ENCODE measurements around the gene TMEM129.

The TMEM129 gene

DNA sequence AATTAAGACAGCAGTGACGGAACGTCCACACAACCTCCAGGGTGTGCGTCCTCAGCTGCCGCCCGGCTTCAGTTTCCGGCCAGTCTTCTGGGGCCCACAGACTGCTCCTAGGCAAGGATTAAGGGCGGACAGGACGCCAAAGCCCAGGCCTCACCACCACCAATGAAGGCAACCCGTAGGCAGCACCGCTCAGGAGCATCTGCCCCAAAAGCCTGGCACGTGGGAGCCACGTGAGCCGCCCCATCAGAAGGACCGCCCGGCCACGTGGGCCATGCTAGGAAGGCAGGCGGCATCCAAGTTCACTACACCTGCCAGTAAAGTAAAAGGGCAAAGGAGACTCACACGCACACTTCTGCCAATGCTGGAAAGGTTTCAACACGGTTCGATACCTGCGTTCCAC, 51.3 kb downstream of the TMEM129 start:
- Histone ChIP-seq H3K4me2 (ENCODE audit: low read length) (no peak overlapping the region), H3K36me3 (ENCODE audit: control insufficient read depth, low read length) (no peaks in the 10 kb centered on the region), H3K9me2 (replicated peaks; ENCODE audit: control insufficient read depth, low read length) (no peaks in the 10 kb centered on the region), H4K20me1 (ENCODE audit: control insufficient read depth, insufficient read depth, low read depth, low read length) (no peaks in the 10 kb centered on the region), H3K9me3 (ENCODE audit: control insufficient read depth, insufficient read depth, low read length) (peaks cover 7% of the 10 kb centered on the region; the same call in 1 of the 2 replicates), H3K4me3 (ENCODE audit: low read length) (no peak overlapping the region), H3K4me1 (ENCODE audit: control insufficient read depth, low read length) (no peaks in the 10 kb centered on the region), H3K79me2 (ENCODE audit: control insufficient read depth, low read length) (no peaks in the 10 kb centered on the region), H3K27ac (ENCODE audit: low read depth, low read length) (no peak overlapping the region), H3F3A (ENCODE audit: control insufficient read depth, insufficient read depth) (peaks cover 8% of the 10 kb centered on the region; the same call in 1 of the 2 replicates), H3K27me3 (ENCODE audit: control insufficient read depth, low read length) (no peaks in the 10 kb centered on the region)
- no peak for TF ChIP-seq CTCF (IDR thresholded peaks at IDR 0.05; ENCODE audit: low read depth, low read length, poor library complexity, severe bottlenecking)
- no peak for TF ChIP-seq EZH2phosphoT487 (IDR thresholded peaks at IDR 0.05; ENCODE audit: borderline replicate concordance, low read length)

- Histone ChIP-seq H3K27me3 (ENCODE audit: control insufficient read depth, low read length) (no peaks in the 10 kb centered on the region), H3K4me2 (ENCODE audit: low read length) (no peak overlapping the region), H3K9me2 (replicated peaks; ENCODE audit: control insufficient read depth, low read length) (no peaks in the 10 kb centered on the region), H3F3A (ENCODE audit: control insufficient read depth, insufficient read depth) (peaks cover 8% of the 10 kb centered on the region; the same call in 1 of the 2 replicates), H3K79me2 (ENCODE audit: control insufficient read depth, low read length) (no peaks in the 10 kb centered on the region), H3K4me3 (ENCODE audit: low read length) (no peak overlapping the region), H4K20me1 (ENCODE audit: control insufficient read depth, insufficient read depth, low read depth, low read length) (no peaks in the 10 kb centered on the region), H3K27ac (ENCODE audit: low read depth, low read length) (no peak overlapping the region), H3K36me3 (ENCODE audit: control insufficient read depth, low read length) (no peaks in the 10 kb centered on the region), H3K9me3 (ENCODE audit: control insufficient read depth, insufficient read depth, low read length) (peaks cover 7% of the 10 kb centered on the region; the same call in 1 of the 2 replicates), H3K4me1 (ENCODE audit: control insufficient read depth, low read length) (no peaks in the 10 kb centered on the region)
- TF ChIP-seq CTCF (IDR thresholded peaks at IDR 0.05; ENCODE audit: low read depth, low read length, poor library complexity, severe bottlenecking) (no peak), EZH2phosphoT487 (IDR thresholded peaks at IDR 0.05; ENCODE audit: borderline replicate concordance, low read length) (no peak)
Observed at GRCh38 chr4:1669270-1669669, 51.9 kb downstream of the TMEM129 start.

DNA sequence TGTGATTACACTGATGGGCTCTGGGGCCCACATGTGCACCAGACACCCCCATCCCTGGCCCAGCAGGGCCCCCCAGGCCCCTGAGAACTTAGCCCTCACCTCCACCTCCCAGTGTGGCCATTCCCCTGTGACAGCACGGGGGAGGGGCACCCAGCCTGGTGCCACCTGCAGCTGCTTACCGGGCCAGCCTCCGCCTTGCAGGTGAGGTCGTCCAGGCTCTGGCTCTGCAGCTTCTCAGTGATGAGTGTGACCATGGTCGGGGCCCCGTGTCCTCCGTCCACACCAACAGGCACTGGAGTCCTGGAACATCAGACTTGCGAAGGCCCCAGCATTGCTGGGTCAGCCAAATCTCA, 52.7 kb downstream of the TMEM129 start:
- no peak overlapping the region for H3K4me2 ChIP-seq (ENCODE audit: low read length)
- H3K27ac ChIP-seq (ENCODE audit: low read depth, low read length) = no peak overlapping the region
- peaks cover 8% of the 10 kb centered on the region; the same call in 1 of the 2 replicates for H3F3A ChIP-seq (ENCODE audit: control insufficient read depth, insufficient read depth)
- no peaks in the 10 kb centered on the region for H4K20me1 ChIP-seq (ENCODE audit: control insufficient read depth, insufficient read depth, low read depth, low read length)
- H3K4me1 ChIP-seq (ENCODE audit: control insufficient read depth, low read length) = no peaks in the 10 kb centered on the region
- TF ChIP-seq EZH2phosphoT487 (IDR thresholded peaks at IDR 0.05; ENCODE audit: borderline replicate concordance, low read length) = no peak
- no peak for TF ChIP-seq CTCF (IDR thresholded peaks at IDR 0.05; ENCODE audit: low read depth, low read length, poor library complexity, severe bottlenecking)
- no peaks in the 10 kb centered on the region for H3K9me2 ChIP-seq (replicated peaks; ENCODE audit: control insufficient read depth, low read length)
- H3K9me3 ChIP-seq (ENCODE audit: control insufficient read depth, insufficient read depth, low read length) = peaks cover 7% of the 10 kb centered on the region; the same call in 1 of the 2 replicates
- H3K36me3 ChIP-seq (ENCODE audit: control insufficient read depth, low read length) = no peaks in the 10 kb centered on the region
- no peak overlapping the region for H3K4me3 ChIP-seq (ENCODE audit: low read length)
- H3K79me2 ChIP-seq (ENCODE audit: control insufficient read depth, low read length) = no peaks in the 10 kb centered on the region
- no peaks in the 10 kb centered on the region for H3K27me3 ChIP-seq (ENCODE audit: control insufficient read depth, low read length)
